ENCODE results near the gene SLC12A9.
"Not testable (repeated sequence)": the region's sequence is repeated elsewhere in the genome, so short reads cannot be mapped to it uniquely, and the experiment has no call there.

GRCh38 chr7:100910443-100910842 is 57.9 kb downstream of the SLC12A9 start:
- not testable (repeated sequence) for TF ChIP-seq CTCF, POLR2AphosphoS5 (IDR thresholded peaks at IDR 0.05)

Measured in prostate gland (tissue), 2 donors.